ENCODE data around the gene TASP1.
"Not testable (repeated sequence)": the region's sequence is repeated elsewhere in the genome, so short reads cannot be mapped to it uniquely, and the experiment has no call there.

Gene TASP1

GRCh38 chr20:13658060-13658459, 19.3 kb upstream of the TASP1 start:
- not testable (repeated sequence) for H2BK5ac ChIP-seq (ENCODE audit: low read depth, low read length, poor library complexity, severe bottlenecking); H3K27ac ChIP-seq (ENCODE audit: low read length, poor library complexity, severe bottlenecking); H3K23ac ChIP-seq (ENCODE audit: low read length in 2 of 2); H3K9me3 ChIP-seq (ENCODE audit: control insufficient read depth, low read length); H4K8ac ChIP-seq (ENCODE audit: low read length); H3K4me1 ChIP-seq (ENCODE audit: control insufficient read depth, insufficient read depth, low read depth, low read length); H3K4ac ChIP-seq (ENCODE audit: low read depth in 1 of 2, low read length in 2 of 2); H3K36me3 ChIP-seq (ENCODE audit: control insufficient read depth in 1 of 2, insufficient read depth in 2 of 2, low read depth in 1 of 2, low read length in 2 of 2); H3K14ac ChIP-seq (ENCODE audit: low read length in 2 of 2); H3K27me3 ChIP-seq (ENCODE audit: control insufficient read depth in 1 of 2, insufficient read depth in 1 of 2, low read length in 2 of 2); H2AK5ac ChIP-seq (ENCODE audit: low read length, severe bottlenecking); H3K4me3 ChIP-seq (ENCODE audit: insufficient read depth in 1 of 2, low read depth in 1 of 2, low read length in 2 of 2); H3K9ac ChIP-seq (ENCODE audit: low read length); H3K79me1 ChIP-seq (replicated peaks; ENCODE audit: low read length, poor library complexity, severe bottlenecking); H2BK120ac ChIP-seq (ENCODE audit: low read depth, low read length); H2AFZ ChIP-seq (ENCODE audit: low read depth, low read length); DNase-seq; H3K4me2 ChIP-seq (ENCODE audit: low read length, poor library complexity, severe bottlenecking); H2BK15ac ChIP-seq (ENCODE audit: low read depth, poor library complexity, severe bottlenecking); H4K91ac ChIP-seq (ENCODE audit: low read length); H3K18ac ChIP-seq (ENCODE audit: low read depth in 1 of 2, low read length in 2 of 2); H2BK12ac ChIP-seq (ENCODE audit: low read length in 2 of 2)
- WGBS, result 83% methylated on average over 4 of the region's 5 CpGs

GRCh38 chr20:13656721-13657368, 18.1 kb upstream of the TASP1 start:
- Histone ChIP-seq H3K4ac (ENCODE audit: low read depth in 1 of 2, low read length in 2 of 2) (no peak overlapping the region), H3K18ac (ENCODE audit: low read depth in 1 of 2, low read length in 2 of 2) (no peak overlapping the region), H3K36me3 (ENCODE audit: control insufficient read depth in 1 of 2, insufficient read depth in 2 of 2, low read depth in 1 of 2, low read length in 2 of 2) (no peaks in the 10 kb centered on the region), H2BK15ac (ENCODE audit: low read depth, poor library complexity, severe bottlenecking) (no peak overlapping the region), H3K4me3 (ENCODE audit: insufficient read depth in 1 of 2, low read depth in 1 of 2, low read length in 2 of 2) (no peak overlapping the region), H4K91ac (ENCODE audit: low read length) (no peak overlapping the region), H4K8ac (ENCODE audit: low read length) (no peak overlapping the region), H2AK5ac (ENCODE audit: low read length, severe bottlenecking) (no peak overlapping the region), H3K4me2 (ENCODE audit: low read length, poor library complexity, severe bottlenecking) (no peak overlapping the region), H2BK12ac (ENCODE audit: low read length in 2 of 2) (no peak overlapping the region), H3K27ac (ENCODE audit: low read length, poor library complexity, severe bottlenecking) (no peak overlapping the region), H3K79me1 (replicated peaks; ENCODE audit: low read length, poor library complexity, severe bottlenecking) (no peaks in the 10 kb centered on the region), H3K9ac (ENCODE audit: low read length) (no peak overlapping the region), H3K4me1 (ENCODE audit: control insufficient read depth, insufficient read depth, low read depth, low read length) (no peaks in the 10 kb centered on the region), H2AFZ (ENCODE audit: low read depth, low read length) (no peak overlapping the region), H2BK120ac (ENCODE audit: low read depth, low read length) (no peak overlapping the region), H3K9me3 (ENCODE audit: control insufficient read depth, low read length) (no peaks in the 10 kb centered on the region), H3K14ac (ENCODE audit: low read length in 2 of 2) (no peak overlapping the region), H3K23ac (ENCODE audit: low read length in 2 of 2) (no peak overlapping the region), H2BK5ac (ENCODE audit: low read depth, low read length, poor library complexity, severe bottlenecking) (no peak overlapping the region), H3K27me3 (ENCODE audit: control insufficient read depth in 1 of 2, insufficient read depth in 1 of 2, low read length in 2 of 2) (peaks cover 3 to 5% of the 10 kb centered on the region in 2 experiments)
- WGBS, result 90% methylated on average over 4 of the region's 4 CpGs
- DNase-seq, result no peak

GRCh38 chr20:13654463-13655023, 15.8 kb upstream of the TASP1 start:
- Histone ChIP-seq H3K18ac (ENCODE audit: low read depth in 1 of 2, low read length in 2 of 2) (no peak overlapping the region), H2BK5ac (ENCODE audit: low read depth, low read length, poor library complexity, severe bottlenecking) (no peak overlapping the region), H3K9me3 (ENCODE audit: control insufficient read depth, low read length) (no peaks in the 10 kb centered on the region), H2AFZ (ENCODE audit: low read depth, low read length) (no peak overlapping the region), H2BK120ac (ENCODE audit: low read depth, low read length) (no peak overlapping the region), H4K8ac (ENCODE audit: low read length) (no peak overlapping the region), H3K9ac (ENCODE audit: low read length) (no peak overlapping the region), H2BK12ac (ENCODE audit: low read length in 2 of 2) (no peak overlapping the region), H3K79me1 (replicated peaks; ENCODE audit: low read length, poor library complexity, severe bottlenecking) (no peaks in the 10 kb centered on the region), H2AK5ac (ENCODE audit: low read length, severe bottlenecking) (no peak overlapping the region), H3K4me2 (ENCODE audit: low read length, poor library complexity, severe bottlenecking) (no peak overlapping the region), H3K36me3 (ENCODE audit: control insufficient read depth in 1 of 2, insufficient read depth in 2 of 2, low read depth in 1 of 2, low read length in 2 of 2) (no peaks in the 10 kb centered on the region), H3K23ac (ENCODE audit: low read length in 2 of 2) (no peak overlapping the region), H3K4me3 (ENCODE audit: insufficient read depth in 1 of 2, low read depth in 1 of 2, low read length in 2 of 2) (no peak overlapping the region), H4K91ac (ENCODE audit: low read length) (no peak overlapping the region), H3K27ac (ENCODE audit: low read length, poor library complexity, severe bottlenecking) (no peak overlapping the region), H2BK15ac (ENCODE audit: low read depth, poor library complexity, severe bottlenecking) (no peak overlapping the region), H3K4me1 (ENCODE audit: control insufficient read depth, insufficient read depth, low read depth, low read length) (no peaks in the 10 kb centered on the region), H3K14ac (ENCODE audit: low read length in 2 of 2) (no peak overlapping the region), H3K4ac (ENCODE audit: low read depth in 1 of 2, low read length in 2 of 2) (no peak overlapping the region), H3K27me3 (ENCODE audit: control insufficient read depth in 1 of 2, insufficient read depth in 1 of 2, low read length in 2 of 2) (peaks cover 0 to 3% of the 10 kb centered on the region in 2 experiments)
- 57% methylated on average over 2 of the region's 2 CpGs for WGBS
- DNase-seq, result no peak

GRCh38 chr20:13650474-13650873, 11.7 kb upstream of the TASP1 start:
- no peak overlapping the region for H3K18ac ChIP-seq (ENCODE audit: low read depth in 1 of 2, low read length in 2 of 2)
- no peak overlapping the region for H2BK5ac ChIP-seq (ENCODE audit: low read depth, low read length, poor library complexity, severe bottlenecking)
- H3K36me3 ChIP-seq (ENCODE audit: control insufficient read depth in 1 of 2, insufficient read depth in 2 of 2, low read depth in 1 of 2, low read length in 2 of 2), result no peaks in the 10 kb centered on the region
- no peak overlapping the region for H2AK5ac ChIP-seq (ENCODE audit: low read length, severe bottlenecking)
- H4K91ac ChIP-seq (ENCODE audit: low read length), result no peak overlapping the region
- no peak overlapping the region for H3K4ac ChIP-seq (ENCODE audit: low read depth in 1 of 2, low read length in 2 of 2)
- no peak overlapping the region for H3K27ac ChIP-seq (ENCODE audit: low read length, poor library complexity, severe bottlenecking)
- H3K9ac ChIP-seq (ENCODE audit: low read length), result no peak overlapping the region
- H3K4me1 ChIP-seq (ENCODE audit: control insufficient read depth, insufficient read depth, low read depth, low read length), result no peaks in the 10 kb centered on the region
- no peaks in the 10 kb centered on the region for H3K9me3 ChIP-seq (ENCODE audit: control insufficient read depth, low read length)
- no peak overlapping the region for H3K4me2 ChIP-seq (ENCODE audit: low read length, poor library complexity, severe bottlenecking)
- H2BK15ac ChIP-seq (ENCODE audit: low read depth, poor library complexity, severe bottlenecking), result no peak overlapping the region
- no peaks in the 10 kb centered on the region for H3K27me3 ChIP-seq (ENCODE audit: control insufficient read depth in 1 of 2, insufficient read depth in 1 of 2, low read length in 2 of 2)
- H2BK120ac ChIP-seq (ENCODE audit: low read depth, low read length), result no peak overlapping the region
- H3K14ac ChIP-seq (ENCODE audit: low read length in 2 of 2), result no peak overlapping the region
- H2AFZ ChIP-seq (ENCODE audit: low read depth, low read length), result no peak overlapping the region
- H3K4me3 ChIP-seq (ENCODE audit: insufficient read depth in 1 of 2, low read depth in 1 of 2, low read length in 2 of 2), result no peak overlapping the region
- 83% methylated on average over 2 of the region's 2 CpGs for WGBS
- no peaks in the 10 kb centered on the region for H3K79me1 ChIP-seq (replicated peaks; ENCODE audit: low read length, poor library complexity, severe bottlenecking)
- H3K23ac ChIP-seq (ENCODE audit: low read length in 2 of 2), result no peak overlapping the region
- H4K8ac ChIP-seq (ENCODE audit: low read length), result no peak overlapping the region
- H2BK12ac ChIP-seq (ENCODE audit: low read length in 2 of 2), result no peak overlapping the region
- DNase-seq, result no peak
